OCI-LY7 (cell line): ENCODE results near the gene SLC24A4. TPM values are rescaled to one million over a fixed set of nuclear protein-coding genes. Genes with fewer than 3 reads are reported as not detected.

Source experiments
- BruUV-seq: library from RNA; stranded (reverse); fragments of 400-500 nt; replicated peaks from 2 replicates; lab custom pipeline; 2021; lab: Mats Ljungman, UMichigan
- CTCF ChIA-PET: fragments of 300-600 bp; sonication (Branson Sonifier 250); formaldehyde crosslinking; loops from one replicate; lab custom pipeline; 2022; ENCODE audit warnings: antibody characterized with exemption; ENCODE audit not compliant: unreplicated experiment; lab: Charles Lee
- POLR2A ChIA-PET: fragments of 300-600 bp; sonication (Branson Sonifier 250); formaldehyde crosslinking; loops from one replicate; lab custom pipeline; 2022; ENCODE audit warnings: antibody characterized with exemption; lab: Charles Lee
- DNase-seq: peaks from one replicate; pipeline ENCODE4 v3.0.0-alpha.2; 2015; ENCODE audit warnings: low spot score
- H2AFZ ChIP-seq: fragments of 200-600 bp; sonication (generic), shearing (Covaris generic); 2 replicates; pipeline ENCODE4 v1.6.1; 2014; ENCODE audit warnings: mild to moderate bottlenecking, antibody characterized with exemption, low read length, moderate library complexity
- H3K27ac ChIP-seq: fragments of 200-600 bp; sonication (generic); 2 replicates; pipeline ENCODE4 v1.5.1; 2014; ENCODE audit warnings: mixed run types, low read depth, mild to moderate bottlenecking, moderate library complexity, low read length, inconsistent platforms; ENCODE audit not compliant: poor library complexity, severe bottlenecking
- H3K36me3 ChIP-seq: fragments of 200-600 bp; sonication (generic); 2 replicates; pipeline ENCODE4 v1.6.1; 2014; ENCODE audit warnings: mild to moderate bottlenecking, antibody characterized with exemption, low read length, moderate library complexity, mixed read lengths; ENCODE audit not compliant: insufficient read depth
- H3K4me1 ChIP-seq: fragments of 200-600 bp; sonication (generic); 2 replicates; pipeline ENCODE4 v1.5.1; 2014; ENCODE audit warnings: mild to moderate bottlenecking, low read length; ENCODE audit not compliant: insufficient read depth, poor library complexity, severe bottlenecking
- H3K4me2 ChIP-seq: fragments of 200-600 bp; sonication (generic); 2 replicates; pipeline ENCODE4 v1.6.1; 2014; ENCODE audit warnings: mild to moderate bottlenecking, low read length
- H3K4me3 ChIP-seq: fragments of 200-600 bp; sonication (generic); 2 replicates; pipeline ENCODE4 v1.5.1; 2014; ENCODE audit warnings: mild to moderate bottlenecking, low read depth, low read length; ENCODE audit not compliant: poor library complexity, severe bottlenecking
- H3K79me2 ChIP-seq: fragments of 200-600 bp; sonication (generic); 2 replicates; pipeline ENCODE4 v1.6.1; 2016; ENCODE audit warnings: low read depth, mild to moderate bottlenecking, low read length, moderate library complexity, mixed read lengths; ENCODE audit not compliant: insufficient read depth
- H3K9me2 ChIP-seq: fragments of 200-600 bp; sonication (generic); 2 replicates; pipeline ENCODE4 v1.6.1; 2016; ENCODE audit warnings: mild to moderate bottlenecking, low read length, mixed read lengths; ENCODE audit not compliant: insufficient read depth
- H3K9me3 ChIP-seq: fragments of 200-600 bp; sonication (generic); 2 replicates; pipeline ENCODE4 v1.6.1; 2014; ENCODE audit warnings: mild to moderate bottlenecking, mixed run types, low read length, mixed read lengths
- H4K20me1 ChIP-seq: fragments of 200-600 bp; sonication (generic); 2 replicates; pipeline ENCODE4 v1.6.1; 2014; ENCODE audit warnings: mild to moderate bottlenecking, antibody characterized with exemption, low read length, moderate library complexity, mixed read lengths; ENCODE audit not compliant: insufficient read depth
- EZH2phosphoT487 ChIP-seq: fragments of 200-600 bp; sonication (generic); IDR thresholded peaks from 2 replicates; pipeline ENCODE4 v1.6.1; 2018; ENCODE audit warnings: low read depth, borderline replicate concordance, mild to moderate bottlenecking, mixed run types, antibody characterized with exemption, low read length, moderate library complexity, mixed read lengths
- intact Hi-C: fragments of 100-400 bp; cut with micrococcal nuclease; formaldehyde crosslinking; loops from one replicate; pipeline ENCODE4 v1.10.0; 2022; ENCODE audit not compliant: unreplicated experiment
- total RNA-seq, 2 experiments: library from RNA; depleted of rRNA in 1 of 2; stranded (reverse); fragments of >200 nt in 1 of 2; shearing (Covaris generic) in 1 of 2; gene quantifications; 2 replicates each; pipeline ENCODE4 v1.2.3, GENCODE V29; 2014 to 2022
- TF ChIP-seq, protein P1 (sequence below): fragments of 200-600 bp; sonication (generic); conservative IDR thresholded peaks from 2 replicates; pipeline ENCODE4 v1.5.1; 2014; ENCODE audit warnings: mild to moderate bottlenecking, antibody characterized with exemption, low read length, moderate library complexity, mixed read lengths

SLC24A4 gene
- total RNA-seq, 2 experiments from 2014 or later, result not detected

DNA sequence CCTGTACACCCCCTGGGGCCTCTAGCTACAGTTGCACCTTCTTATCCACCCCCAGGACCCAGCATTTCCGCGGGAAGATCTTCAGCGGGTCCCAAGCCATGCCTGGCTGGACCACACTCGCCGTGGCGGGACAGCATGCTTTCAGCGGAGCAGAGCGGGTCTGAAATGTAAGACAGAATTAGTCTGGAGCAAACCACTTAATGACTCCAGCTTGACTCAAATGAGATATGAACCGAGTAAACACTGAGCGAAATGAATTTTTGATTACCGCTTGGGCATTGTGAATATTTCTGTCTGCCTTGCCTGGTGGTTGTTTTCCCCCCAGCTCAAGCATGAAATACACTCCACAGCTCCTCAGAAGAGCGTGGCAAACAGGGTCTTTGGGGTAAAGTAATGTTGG lies 60.8 kb downstream of the SLC24A4 start:
- H3K36me3 ChIP-seq, result no peaks in the 10 kb centered on the region
- H3K4me3 ChIP-seq, result no peak overlapping the region
- ChIA-PET CTCF (no interaction called here), POLR2A (no interaction called here)
- TF ChIP-seq, protein P1, sequence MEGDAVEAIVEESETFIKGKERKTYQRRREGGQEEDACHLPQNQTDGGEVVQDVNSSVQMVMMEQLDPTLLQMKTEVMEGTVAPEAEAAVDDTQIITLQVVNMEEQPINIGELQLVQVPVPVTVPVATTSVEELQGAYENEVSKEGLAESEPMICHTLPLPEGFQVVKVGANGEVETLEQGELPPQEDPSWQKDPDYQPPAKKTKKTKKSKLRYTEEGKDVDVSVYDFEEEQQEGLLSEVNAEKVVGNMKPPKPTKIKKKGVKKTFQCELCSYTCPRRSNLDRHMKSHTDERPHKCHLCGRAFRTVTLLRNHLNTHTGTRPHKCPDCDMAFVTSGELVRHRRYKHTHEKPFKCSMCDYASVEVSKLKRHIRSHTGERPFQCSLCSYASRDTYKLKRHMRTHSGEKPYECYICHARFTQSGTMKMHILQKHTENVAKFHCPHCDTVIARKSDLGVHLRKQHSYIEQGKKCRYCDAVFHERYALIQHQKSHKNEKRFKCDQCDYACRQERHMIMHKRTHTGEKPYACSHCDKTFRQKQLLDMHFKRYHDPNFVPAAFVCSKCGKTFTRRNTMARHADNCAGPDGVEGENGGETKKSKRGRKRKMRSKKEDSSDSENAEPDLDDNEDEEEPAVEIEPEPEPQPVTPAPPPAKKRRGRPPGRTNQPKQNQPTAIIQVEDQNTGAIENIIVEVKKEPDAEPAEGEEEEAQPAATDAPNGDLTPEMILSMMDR, result no peak
- H3K9me3 ChIP-seq, result no peaks in the 10 kb centered on the region
- no TSS peak for BruUV-seq
- intact Hi-C loops, result no loop called here
- H2AFZ ChIP-seq, result no peak overlapping the region
- DNase-seq, result no peak
- no peaks in the 10 kb centered on the region for H3K9me2 ChIP-seq
- H3K4me1 ChIP-seq, result peaks cover 9% of the 10 kb centered on the region
- no peaks in the 10 kb centered on the region for H3K79me2 ChIP-seq
- no peak overlapping the region for H3K27ac ChIP-seq
- no peak overlapping the region for H3K4me2 ChIP-seq
- no peaks in the 10 kb centered on the region for H4K20me1 ChIP-seq

DNA sequence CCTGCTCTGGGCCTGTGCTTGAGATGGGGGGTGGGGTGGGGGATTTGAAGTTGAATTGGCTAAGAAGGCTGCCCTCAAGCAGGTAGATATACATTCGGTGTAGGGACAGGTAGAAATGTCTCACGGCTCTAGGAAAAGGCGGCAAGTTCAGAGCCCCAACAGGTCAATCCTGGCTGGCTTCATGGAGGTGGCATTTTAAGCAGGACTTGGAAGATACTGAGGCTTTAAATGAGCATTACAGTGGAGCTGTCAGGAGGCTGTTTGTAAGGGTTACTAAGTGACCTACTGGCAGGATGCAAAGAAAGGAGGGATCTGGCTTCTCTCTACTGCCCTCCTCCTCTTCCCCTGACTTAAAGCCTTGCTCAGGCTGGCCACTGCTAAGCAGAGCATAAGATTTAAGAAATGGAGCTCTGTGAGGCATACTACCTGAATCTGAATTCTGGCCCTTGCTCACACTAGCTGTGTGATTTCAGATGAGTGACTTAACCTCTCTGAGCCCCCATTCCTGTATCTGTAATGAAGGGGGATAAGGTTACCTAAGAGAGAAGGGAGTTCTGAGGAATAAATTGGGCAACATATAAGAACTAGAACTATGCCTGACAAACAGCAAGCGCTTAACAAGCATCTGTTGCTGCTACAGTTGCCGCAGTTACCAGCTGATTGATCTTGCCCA lies 61.6 kb downstream of the SLC24A4 start:
- intact Hi-C loops, result no loop called here
- no peak for DNase-seq

DNA sequence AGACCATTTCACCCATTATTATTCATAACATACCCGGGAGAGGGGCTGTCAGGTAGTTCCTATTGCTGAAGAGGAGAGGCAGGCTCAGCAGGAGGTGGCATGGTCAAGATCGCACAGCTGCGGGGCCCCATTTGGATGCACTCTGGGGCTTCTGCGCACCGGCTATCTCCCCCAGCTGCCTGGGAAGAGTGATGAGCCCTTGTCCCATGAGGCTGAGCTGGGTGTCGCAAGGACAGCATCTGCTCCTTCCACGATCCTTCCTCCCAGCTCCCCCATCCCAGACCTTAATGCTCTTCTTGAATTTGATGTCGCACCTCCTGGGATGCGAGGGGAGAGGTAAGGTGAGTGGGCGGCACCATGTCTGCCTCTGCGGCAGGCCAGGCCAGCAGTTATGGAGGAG lies 62.6 kb downstream of the SLC24A4 start:
- Histone ChIP-seq H4K20me1 (no peaks in the 10 kb centered on the region), H3K4me1 (peaks cover 17% of the 10 kb centered on the region), H3K79me2 (no peaks in the 10 kb centered on the region), H3K4me3 (no peak overlapping the region), H3K36me3 (no peaks in the 10 kb centered on the region), H3K9me3 (no peaks in the 10 kb centered on the region), H2AFZ (no peak overlapping the region), H3K27ac (no peak overlapping the region), H3K4me2 (no peak overlapping the region), H3K9me2 (no peaks in the 10 kb centered on the region)
- DNase-seq, result no peak
- no TSS peak for BruUV-seq
- ChIA-PET CTCF (no interaction called here), POLR2A (no interaction called here)
- intact Hi-C loops, result no loop called here
- TF ChIP-seq, protein P1, result no peak
- no peak for TF ChIP-seq EZH2phosphoT487

More for the DNA sequence above, 61.6 kb downstream of the SLC24A4 start:
- Histone ChIP-seq H2AFZ (no peak overlapping the region), H3K4me3 (no peak overlapping the region), H3K4me1 (peaks cover 14% of the 10 kb centered on the region), H3K9me3 (no peaks in the 10 kb centered on the region), H3K4me2 (no peak overlapping the region), H3K79me2 (no peaks in the 10 kb centered on the region), H3K36me3 (no peaks in the 10 kb centered on the region), H3K9me2 (no peaks in the 10 kb centered on the region), H3K27ac (no peak overlapping the region), H4K20me1 (no peaks in the 10 kb centered on the region)
- TF ChIP-seq EZH2phosphoT487, result no peak
- TF ChIP-seq, protein P1, result no peak
- ChIA-PET CTCF (no interaction called here), POLR2A (no interaction called here)
- no TSS peak for BruUV-seq
